Neural cell (in vitro differentiated cells): ENCODE data around the gene ACVR1B. TPM values are rescaled to one million over a fixed set of nuclear protein-coding genes. Genes with fewer than 3 reads are reported as not detected.

Experiments used
- H2AFZ ChIP-seq: fragments of 200-600, 300-800 bp; sonication (generic), shearing (Covaris generic); 2 replicates; pipeline ENCODE4 v1.6.0; 2014; ENCODE audit warnings: low read depth, mild to moderate bottlenecking, antibody characterized with exemption, low read length, moderate library complexity
- H3F3A ChIP-seq: fragments of 200-600 bp; shearing (Covaris generic); 2 replicates; pipeline ENCODE4 v1.6.1; 2016; ENCODE audit warnings: mild to moderate bottlenecking, moderate library complexity, mixed read lengths, antibody characterized with exemption, low read length; ENCODE audit not compliant: insufficient read depth, poor library complexity, severe bottlenecking
- H3K27ac ChIP-seq: fragments of 200-600, 300-800 bp; sonication (generic), shearing (Covaris generic); 2 replicates; pipeline ENCODE4 v1.5.1; 2014; ENCODE audit warnings: mild to moderate bottlenecking, low read length, moderate library complexity
- H3K27me3 ChIP-seq: fragments of 300-800, 200-600 bp; sonication (generic), shearing (Covaris generic); 2 replicates; pipeline ENCODE4 v1.6.0; 2014; ENCODE audit warnings: mild to moderate bottlenecking, low read depth, low read length, moderate library complexity; ENCODE audit not compliant: insufficient read depth
- H3K36me3 ChIP-seq: fragments of 300-800, 200-600 bp; sonication (generic), shearing (Covaris generic); 2 replicates; pipeline ENCODE4 v1.5.1; 2014; ENCODE audit warnings: mild to moderate bottlenecking, antibody characterized with exemption, low read length, moderate library complexity; ENCODE audit not compliant: insufficient read depth
- H3K4me2 ChIP-seq: fragments of 300-800, 200-600 bp; sonication (generic), shearing (Covaris generic); 2 replicates; pipeline ENCODE4 v1.6.0; 2014; ENCODE audit warnings: mild to moderate bottlenecking, low read length
- H3K4me3 ChIP-seq: fragments of 300-800, 200-600 bp; sonication (generic), shearing (Covaris generic); 2 replicates; pipeline ENCODE4 v1.5.1; 2014; ENCODE audit warnings: mild to moderate bottlenecking, low read length, moderate library complexity
- H3K79me2 ChIP-seq: fragments of 200-600 bp; shearing (Covaris generic); replicated peaks from 2 replicates; pipeline ENCODE4 v1.6.0; 2014; ENCODE audit warnings: mild to moderate bottlenecking, low read length, moderate library complexity; ENCODE audit not compliant: insufficient read depth
- H3K9ac ChIP-seq: fragments of 300-800, 200-600 bp; sonication (generic), shearing (Covaris generic); 2 replicates; pipeline ENCODE4 v1.6.1; 2016; ENCODE audit warnings: mild to moderate bottlenecking, low read length, mixed read lengths
- H3K9me2 ChIP-seq: fragments of 200-600 bp; shearing (Covaris generic); 2 replicates; pipeline ENCODE4 v1.6.1; 2016; ENCODE audit warnings: mild to moderate bottlenecking, low read length, mixed read lengths; ENCODE audit not compliant: insufficient read depth
- H3K9me3 ChIP-seq: fragments of 200-600, 300-800 bp; sonication (generic), shearing (Covaris generic); 2 replicates; pipeline ENCODE4 v1.6.1; 2016; ENCODE audit warnings: mild to moderate bottlenecking, mixed run types, low read length, moderate library complexity, mixed read lengths
- H4K20me1 ChIP-seq: fragments of 200-600 bp; shearing (Covaris generic); 2 replicates; pipeline ENCODE4 v1.6.1; 2016; ENCODE audit warnings: mild to moderate bottlenecking, mixed run types; ENCODE audit not compliant: insufficient read depth
- CTCF ChIP-seq: fragments of 450-650 bp; IDR thresholded peaks from 2 replicates; pipeline ENCODE4 v1.5.1; 2014; ENCODE audit warnings: antibody characterized with exemption, mild to moderate bottlenecking, moderate library complexity; ENCODE audit not compliant: poor library complexity, severe bottlenecking
- EP300 ChIP-seq: fragments of 450-650 bp; conservative IDR thresholded peaks from 2 replicates; pipeline ENCODE4 v1.6.1; 2014; ENCODE audit warnings: antibody characterized with exemption, mild to moderate bottlenecking, moderate library complexity; ENCODE audit not compliant: poor library complexity, severe bottlenecking
- EZH2 ChIP-seq: fragments of 200-600, 300-800 bp; shearing (Covaris generic), sonication (generic); IDR thresholded peaks from 2 replicates; pipeline ENCODE4 v1.6.1; 2014; ENCODE audit warnings: antibody characterized with exemption, low read length, borderline replicate concordance, mild to moderate bottlenecking; ENCODE audit not compliant: insufficient read depth, poor library complexity, severe bottlenecking
- MXI1 ChIP-seq: fragments of 450-650 bp; conservative IDR thresholded peaks from 2 replicates; pipeline ENCODE4 v1.6.1; 2014; ENCODE audit warnings: antibody characterized with exemption, mild to moderate bottlenecking; ENCODE audit not compliant: poor library complexity, severe bottlenecking
- POLR2AphosphoS5 ChIP-seq: IDR thresholded peaks from 2 replicates; pipeline ENCODE4 v1.6.1; 2012
- RAD21 ChIP-seq: fragments of 450-650 bp; conservative IDR thresholded peaks from 2 replicates; pipeline ENCODE4 v1.6.1; 2014; ENCODE audit warnings: antibody characterized with exemption, mild to moderate bottlenecking, moderate library complexity
- REST ChIP-seq: IDR thresholded peaks from 2 replicates; pipeline ENCODE4 v1.6.1; 2012; ENCODE audit warnings: borderline replicate concordance
- SMC3 ChIP-seq: fragments of 450-650 bp; conservative IDR thresholded peaks from 2 replicates; pipeline ENCODE4 v1.6.1; 2014; ENCODE audit warnings: antibody characterized with exemption, mild to moderate bottlenecking, moderate library complexity; ENCODE audit not compliant: poor library complexity
- TAF1 ChIP-seq: IDR thresholded peaks from 2 replicates; pipeline ENCODE4 v1.6.1; 2012; ENCODE audit warnings: low read depth
- polyA plus RNA-seq: library from polyadenylated mRNA; depleted of rRNA; stranded (reverse); fragments of >200 nt; gene quantifications from 2 replicates; pipeline ENCODE4 v1.2.3, GENCODE V29; 2014

Gene ACVR1B
- polyA plus RNA-seq, 1 donor from 2014 or later, result 47.2 TPM

DNA sequence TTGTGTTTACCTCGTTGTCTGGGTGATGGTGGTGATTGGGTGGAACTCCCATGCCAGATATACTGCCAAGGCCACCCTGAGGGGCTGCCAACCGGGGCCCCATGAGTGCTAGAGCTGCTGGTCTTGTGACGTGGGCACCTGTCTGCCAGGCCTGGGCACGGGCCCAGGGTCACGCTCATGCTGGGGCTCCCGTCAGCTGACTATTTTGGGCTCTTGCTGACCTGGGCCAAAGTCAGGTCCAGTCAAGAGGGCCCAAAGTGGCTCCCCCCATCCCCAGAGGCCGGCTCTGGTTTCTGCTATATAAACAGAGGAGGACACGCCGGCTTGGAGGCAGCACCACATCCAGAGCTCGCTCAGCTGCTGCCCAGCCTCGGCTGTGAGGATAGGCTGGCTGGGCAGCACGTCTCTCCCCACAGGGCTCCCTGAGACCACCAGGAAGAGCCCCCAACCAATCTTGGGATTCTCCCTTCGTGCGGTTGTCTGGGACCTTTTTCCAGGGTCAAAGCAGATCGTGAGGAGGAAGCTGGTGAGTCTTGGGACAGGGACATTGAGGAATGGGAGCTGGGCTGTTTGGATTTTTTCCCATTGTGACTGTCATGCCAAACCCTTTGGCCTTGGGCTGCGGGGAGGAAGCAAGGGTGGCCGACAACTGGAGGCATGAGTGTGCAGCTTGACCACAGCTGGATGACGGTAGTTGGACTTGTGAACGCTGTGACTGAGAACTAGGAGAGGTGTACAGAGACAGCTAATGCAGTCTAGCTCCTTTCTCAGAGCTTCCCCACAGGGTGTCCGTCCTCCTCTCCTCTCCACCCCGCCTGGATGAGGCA is 92.1 kb downstream of the ACVR1B start:
- Histone ChIP-seq H3K36me3 (no peaks in the 10 kb centered on the region), H3K9ac (no peak overlapping the region), H3K9me2 (no peaks in the 10 kb centered on the region), H3K4me2 (no peak overlapping the region), H3K9me3 (no peaks in the 10 kb centered on the region), H3K27ac (no peak overlapping the region), H3F3A (no peaks in the 10 kb centered on the region), H3K79me2 (no peaks in the 10 kb centered on the region), H4K20me1 (no peaks in the 10 kb centered on the region), H3K4me3 (no peak overlapping the region), H2AFZ (no peak overlapping the region), H3K27me3 (no peaks in the 10 kb centered on the region)
- TF ChIP-seq EP300 (no peak), SMC3 (no peak), CTCF (no peak), MXI1 (no peak), POLR2AphosphoS5 (no peak), EZH2 (no peak), RAD21 (no peak), REST (no peak), TAF1 (no peak)

DNA sequence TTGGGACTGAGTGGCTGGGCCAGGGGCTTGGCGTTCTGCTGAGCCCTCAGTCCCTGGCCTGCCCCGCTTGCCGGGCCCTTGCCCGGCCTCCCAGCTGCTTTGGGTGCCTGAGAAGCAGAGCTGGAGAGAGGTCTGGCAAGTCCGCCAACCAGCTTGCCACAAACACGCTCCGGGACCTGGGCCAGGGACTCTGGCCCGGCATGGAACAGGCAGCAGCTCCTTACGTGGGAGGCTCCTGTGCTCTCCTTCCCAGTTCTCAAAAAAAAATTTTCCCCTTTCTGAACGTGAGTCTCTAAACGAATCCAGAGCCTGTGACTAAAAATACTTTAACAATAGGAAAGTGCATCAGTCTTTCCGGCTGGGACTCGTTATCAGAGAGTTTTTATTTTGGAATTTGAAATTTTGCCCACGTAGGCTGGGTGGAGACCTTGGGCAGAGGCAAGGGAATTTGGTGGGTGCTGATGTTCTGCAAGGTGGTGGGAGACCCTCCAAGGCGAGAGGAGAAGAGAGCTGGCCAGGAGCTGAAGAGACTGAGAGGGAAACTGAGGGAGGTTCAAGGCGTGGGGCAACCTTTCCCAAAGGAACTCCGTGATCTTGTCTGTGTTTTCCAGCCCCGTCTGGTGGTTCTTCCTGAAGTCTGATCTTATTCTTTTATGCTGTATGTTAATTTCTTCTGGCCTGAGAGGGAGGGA is 92.9 kb downstream of the ACVR1B start:
- Histone ChIP-seq H3K27me3 (no peaks in the 10 kb centered on the region), H3K9ac (no peak overlapping the region), H3K4me2 (no peak overlapping the region), H3K9me3 (no peaks in the 10 kb centered on the region), H3F3A (no peaks in the 10 kb centered on the region), H3K4me3 (no peak overlapping the region), H4K20me1 (no peaks in the 10 kb centered on the region), H3K9me2 (no peaks in the 10 kb centered on the region), H2AFZ (no peak overlapping the region), H3K36me3 (no peaks in the 10 kb centered on the region), H3K27ac (no peak overlapping the region), H3K79me2 (no peaks in the 10 kb centered on the region)
- TF ChIP-seq EP300 (no peak), RAD21 (no peak), SMC3 (no peak), POLR2AphosphoS5 (no peak), REST (no peak), TAF1 (no peak), MXI1 (no peak), EZH2 (no peak), CTCF (no peak)
